Peyer's patch (tissue), 4 donors: ENCODE measurements around the gene AIFM1. TPM values are rescaled to one million over a fixed set of nuclear protein-coding genes. Genes with fewer than 3 reads are reported as not detected.

Source experiments
- DNase-seq, 3 donors: peaks; one replicate each; pipeline ENCODE4 v3.0.0-alpha.2; 2017 to 2019
- H3K27ac ChIP-seq, 4 donors: fragments of 200-600 bp; sonication (generic); one replicate each; pipeline ENCODE4 v1.5.1; 2016 to 2019
- H3K27me3 ChIP-seq, 2 donors: fragments of 200-600 bp; sonication (generic); one replicate each; pipeline ENCODE4 v1.5.1; 2019
- H3K36me3 ChIP-seq, 3 donors: fragments of 200-600 bp; sonication (generic); one replicate each; pipeline ENCODE4 v1.5.1; 2016 to 2019
- H3K4me1 ChIP-seq, 4 donors: fragments of 200-600 bp; sonication (generic); one replicate each; pipeline ENCODE4 v1.5.1; 2016 to 2019
- H3K4me3 ChIP-seq, 4 donors: fragments of 200-600 bp; sonication (generic); 1 replicate in 3 of 4; 2 replicates in 1 of 4; pipeline ENCODE4 v1.5.1; 2016 to 2019; ENCODE audit warnings: mild to moderate bottlenecking in 1 of 4
- H3K9me3 ChIP-seq, 4 donors: fragments of 200-600 bp; sonication (generic); one replicate each; pipeline ENCODE4 v1.5.1; 2016 to 2019; ENCODE audit warnings: mild to moderate bottlenecking in 1 of 4
- POLR2A ChIP-seq, 2 donors: fragments of 450-650 bp; IDR thresholded peaks; one replicate each; pipeline ENCODE4 v1.5.1; 2017; ENCODE audit warnings: antibody characterized with exemption in 2 of 2, mild to moderate bottlenecking in 2 of 2, moderate library complexity in 2 of 2
- total RNA-seq, 4 donors: library from RNA; depleted of rRNA; stranded (reverse); fragments of >200 nt; gene quantifications; one replicate each; pipeline ENCODE4 v1.1.0, GENCODE V29; 2016
- TF ChIP-seq, protein P1 (sequence below), 6 experiments: fragments of 450-650 bp in 4 of 6; fragments of 200-600 bp in 2 of 6; sonication (generic) in 1 of 6; IDR thresholded peaks; one replicate each; pipeline ENCODE4 v1.5.1; 2017 to 2019; ENCODE audit warnings: antibody characterized with exemption in 6 of 6, mild to moderate bottlenecking in 3 of 6, moderate library complexity in 1 of 6

The AIFM1 gene
- total RNA-seq, 4 donors from 2014 or later, result 16.5 to 44.9 (median 37.4) TPM

- peak overlapping the region; percentile 67 to 93 (median 76) for H3K4me3 ChIP-seq
- TF ChIP-seq, protein P1, sequence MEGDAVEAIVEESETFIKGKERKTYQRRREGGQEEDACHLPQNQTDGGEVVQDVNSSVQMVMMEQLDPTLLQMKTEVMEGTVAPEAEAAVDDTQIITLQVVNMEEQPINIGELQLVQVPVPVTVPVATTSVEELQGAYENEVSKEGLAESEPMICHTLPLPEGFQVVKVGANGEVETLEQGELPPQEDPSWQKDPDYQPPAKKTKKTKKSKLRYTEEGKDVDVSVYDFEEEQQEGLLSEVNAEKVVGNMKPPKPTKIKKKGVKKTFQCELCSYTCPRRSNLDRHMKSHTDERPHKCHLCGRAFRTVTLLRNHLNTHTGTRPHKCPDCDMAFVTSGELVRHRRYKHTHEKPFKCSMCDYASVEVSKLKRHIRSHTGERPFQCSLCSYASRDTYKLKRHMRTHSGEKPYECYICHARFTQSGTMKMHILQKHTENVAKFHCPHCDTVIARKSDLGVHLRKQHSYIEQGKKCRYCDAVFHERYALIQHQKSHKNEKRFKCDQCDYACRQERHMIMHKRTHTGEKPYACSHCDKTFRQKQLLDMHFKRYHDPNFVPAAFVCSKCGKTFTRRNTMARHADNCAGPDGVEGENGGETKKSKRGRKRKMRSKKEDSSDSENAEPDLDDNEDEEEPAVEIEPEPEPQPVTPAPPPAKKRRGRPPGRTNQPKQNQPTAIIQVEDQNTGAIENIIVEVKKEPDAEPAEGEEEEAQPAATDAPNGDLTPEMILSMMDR (IDR thresholded peaks at IDR 0.05), result no peak
- no peak for TF ChIP-seq POLR2A (IDR thresholded peaks at IDR 0.05)
- H3K27me3 ChIP-seq, result no peaks in the 10 kb centered on the region
- peak; percentile 65 to 84 (median 80) for DNase-seq
- H3K36me3 ChIP-seq, result no peaks in the 10 kb centered on the region
- H3K9me3 ChIP-seq, result no peaks in the 10 kb centered on the region
- H3K4me1 ChIP-seq, result peaks cover 0 to 20% (median 0%) of the 10 kb centered on the region in 4 donors
- peak overlapping the region; percentile 88 to 99 (median 96) for H3K27ac ChIP-seq
Observed at GRCh38 chrX:130108647-130109428, 56.8 kb downstream of the AIFM1 start.

DNA sequence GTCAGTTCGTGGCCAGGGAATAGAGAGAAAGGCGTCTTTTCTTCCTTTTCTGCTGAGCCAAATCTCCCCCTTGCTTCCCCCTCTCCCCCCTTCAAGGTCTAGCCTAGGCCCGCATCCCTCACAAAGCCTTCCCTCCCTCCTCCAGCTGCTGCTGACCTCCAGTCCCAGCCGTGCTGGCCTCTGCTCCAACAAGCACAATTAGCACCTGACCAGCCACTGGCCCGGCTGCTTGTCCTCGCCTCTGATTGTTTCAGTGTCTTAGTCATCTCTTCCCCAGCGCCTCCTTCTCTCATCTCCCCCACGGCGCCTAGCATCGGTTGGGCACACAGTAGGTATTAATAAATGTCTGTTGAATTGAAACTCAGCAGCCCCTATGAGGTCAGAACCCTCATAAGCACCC, 59.6 kb downstream of the AIFM1 start:
- Histone ChIP-seq H3K27me3 (no peaks in the 10 kb centered on the region), H3K9me3 (no peaks in the 10 kb centered on the region), H3K27ac (peak overlapping the region in 2 of 4 donors; percentile 10 to 31), H3K36me3 (no peaks in the 10 kb centered on the region), H3K4me1 (peaks cover 0 to 20% (median 0%) of the 10 kb centered on the region in 4 donors), H3K4me3 (no peak overlapping the region)
- DNase-seq, result no peak
- no peak for TF ChIP-seq POLR2A (IDR thresholded peaks at IDR 0.05)
- TF ChIP-seq, protein P1 (IDR thresholded peaks at IDR 0.05), result no peak

DNA sequence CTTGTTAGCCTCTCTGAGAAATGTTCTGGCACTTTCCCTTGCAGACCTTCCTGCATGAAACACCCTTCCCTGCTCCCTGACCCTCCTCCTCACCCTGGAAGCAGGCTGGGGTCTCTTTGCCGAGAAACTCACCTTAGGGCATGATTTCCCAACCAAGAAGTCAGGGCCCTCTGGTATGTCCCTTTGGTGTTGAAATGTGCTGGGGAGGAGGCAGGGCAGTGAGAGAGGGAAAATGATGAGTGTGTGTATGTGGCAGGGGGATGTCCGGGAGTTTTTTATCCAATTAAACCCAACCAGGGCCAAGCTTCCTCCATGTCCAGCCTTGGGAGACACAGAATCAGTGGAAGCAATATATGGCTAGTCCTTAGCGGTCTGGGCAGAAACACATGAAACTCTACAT, 60.4 kb downstream of the AIFM1 start:
- TF ChIP-seq, protein P1 (IDR thresholded peaks at IDR 0.05), result no peak
- no peak for TF ChIP-seq POLR2A (IDR thresholded peaks at IDR 0.05)
- no peak for DNase-seq

DNA sequence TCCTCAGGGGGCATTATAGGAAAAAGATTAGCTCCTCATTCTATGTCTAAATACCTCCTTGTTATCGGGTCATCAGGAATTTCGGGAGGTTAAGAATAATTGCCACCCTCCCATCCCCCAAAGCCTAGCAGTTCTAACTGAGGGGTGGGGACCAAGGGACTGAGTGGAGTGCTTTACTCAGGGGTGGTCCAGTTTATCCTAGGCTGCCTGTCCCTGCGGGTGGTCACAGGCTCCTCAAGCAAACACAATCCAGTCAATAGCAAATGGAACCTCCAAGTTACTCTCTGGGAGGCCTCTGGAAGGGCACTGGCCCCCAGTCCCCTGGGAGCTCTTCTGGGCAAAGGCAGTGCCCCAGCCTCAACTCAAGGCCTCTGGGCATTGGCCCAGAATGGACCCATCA, 62.0 kb downstream of the AIFM1 start:
- H3K36me3 ChIP-seq, result no peaks in the 10 kb centered on the region
- H3K9me3 ChIP-seq, result no peaks in the 10 kb centered on the region
- peaks cover 0 to 37% (median 2%) of the 10 kb centered on the region in 4 donors for H3K4me1 ChIP-seq
- TF ChIP-seq, protein P1 (IDR thresholded peaks at IDR 0.05), result no peak
- TF ChIP-seq POLR2A (IDR thresholded peaks at IDR 0.05), result no peak
- H3K27me3 ChIP-seq, result no peaks in the 10 kb centered on the region
- no peak overlapping the region for H3K4me3 ChIP-seq
- no peak overlapping the region for H3K27ac ChIP-seq
- DNase-seq, result no peak

More for the DNA sequence above, 60.4 kb downstream of the AIFM1 start:
- no peaks in the 10 kb centered on the region for H3K9me3 ChIP-seq
- peaks cover 0 to 25% (median 0%) of the 10 kb centered on the region in 4 donors for H3K4me1 ChIP-seq
- H3K27ac ChIP-seq, result peak overlapping the region in 1 of 4 donors; percentile 10
- no peaks in the 10 kb centered on the region for H3K27me3 ChIP-seq
- H3K36me3 ChIP-seq, result no peaks in the 10 kb centered on the region
- no peak overlapping the region for H3K4me3 ChIP-seq

GRCh38 chrX:130100180-130100579, 65.5 kb downstream of the AIFM1 start:
- Histone ChIP-seq H3K4me3 (no peak overlapping the region), H3K27ac (peak overlapping the region in 2 of 4 donors; percentile 42 to 68), H3K36me3 (no peaks in the 10 kb centered on the region), H3K27me3 (no peaks in the 10 kb centered on the region), H3K4me1 (peaks cover 0 to 30% (median 4%) of the 10 kb centered on the region in 4 donors), H3K9me3 (no peaks in the 10 kb centered on the region)
- DNase-seq, result peak in 2 of 3 donors; percentile 69 to 74
- TF ChIP-seq POLR2A (IDR thresholded peaks at IDR 0.05), result peak in 1 of 2 donors; percentile 18
- TF ChIP-seq, protein P1 (IDR thresholded peaks at IDR 0.05), result no peak
